Smooth muscle cell (in vitro differentiated cells): ENCODE data around the gene LSAMP. TPM values are rescaled to one million over a fixed set of nuclear protein-coding genes. Genes with fewer than 3 reads are reported as not detected.

ENCODE experiments used
- DNase-seq: peaks from one replicate; lab custom pipeline; 2025; ENCODE audit not compliant: unreplicated experiment; lab: John Stamatoyannopoulos, UW
- H2AFZ ChIP-seq: fragments of 200-600 bp; sonication (generic); 2 replicates; pipeline ENCODE4 v1.6.0; 2016; ENCODE audit warnings: antibody characterized with exemption, low read depth, mild to moderate bottlenecking
- H3F3A ChIP-seq: fragments of 200-600 bp; sonication (generic); 2 replicates; pipeline ENCODE4 v1.6.0; 2017; ENCODE audit warnings: antibody characterized with exemption, low read depth
- H3K27ac ChIP-seq: fragments of 200-600 bp; sonication (generic); 2 replicates; pipeline ENCODE4 v1.5.1; 2016; ENCODE audit warnings: low read depth, mild to moderate bottlenecking
- H3K27me3 ChIP-seq: fragments of 200-600 bp; sonication (generic); 2 replicates; pipeline ENCODE4 v1.6.1; 2016; ENCODE audit warnings: low read depth, mild to moderate bottlenecking
- H3K36me3 ChIP-seq: fragments of 200-600 bp; sonication (generic); 2 replicates; pipeline ENCODE4 v1.5.1; 2016; ENCODE audit warnings: low read depth
- H3K4me1 ChIP-seq: fragments of 200-600 bp; sonication (generic); 2 replicates; pipeline ENCODE4 v1.5.1; 2016; ENCODE audit warnings: low read depth
- H3K4me2 ChIP-seq: fragments of 200-600 bp; sonication (generic); 2 replicates; pipeline ENCODE4 v1.6.0; 2016; ENCODE audit warnings: mild to moderate bottlenecking
- H3K4me3 ChIP-seq: fragments of 200-600 bp; sonication (generic); 2 replicates; pipeline ENCODE4 v1.5.1; 2016; ENCODE audit warnings: mild to moderate bottlenecking
- H3K79me2 ChIP-seq: fragments of 200-600 bp; sonication (generic); 2 replicates; pipeline ENCODE4 v1.6.0; 2016; ENCODE audit warnings: low read depth, mild to moderate bottlenecking
- H3K9ac ChIP-seq: fragments of 200-600 bp; sonication (generic); 2 replicates; pipeline ENCODE4 v1.6.0; 2016; ENCODE audit warnings: low read depth
- H3K9me3 ChIP-seq: fragments of 200-600 bp; sonication (generic); replicated peaks from 2 replicates; pipeline ENCODE4 v1.5.1; 2016; ENCODE audit warnings: low read depth
- H4K20me1 ChIP-seq: fragments of 200-600 bp; sonication (generic); 2 replicates; pipeline ENCODE4 v1.6.0; 2016; ENCODE audit warnings: low read depth
- WGBS: methylation state at CpG from one replicate; pipeline ENCODE4 v1.1.7; 2016; ENCODE audit warnings: low lambda C conversion rate; 5-methylcytosine and 5-hydroxymethylcytosine counted together
- polyA plus RNA-seq: library from polyadenylated mRNA; unstranded; fragments of >200 nt; fragmentation: Nextera tagmentation; extraction: Ambion mirVana; gene quantifications from 2 replicates; pipeline ENCODE4 v1.2.1, GENCODE V29; 2016
- total RNA-seq: library from RNA; depleted of rRNA; stranded (reverse); fragments of >200 nt; gene quantifications from 2 replicates; pipeline ENCODE4 v1.2.3, GENCODE V29; 2014
- TF ChIP-seq, protein P1 (sequence below): fragments of 200-600 bp; sonication (generic); IDR thresholded peaks from 2 replicates; pipeline ENCODE4 v1.5.1; 2017; ENCODE audit warnings: borderline replicate concordance, mild to moderate bottlenecking, antibody characterized with exemption; ENCODE audit not compliant: insufficient read depth, poor library complexity, severe bottlenecking

The LSAMP gene
- total and polyA plus RNA-seq, 2 experiments from 2014 or later, result 11.2 to 13.6 TPM

DNA sequence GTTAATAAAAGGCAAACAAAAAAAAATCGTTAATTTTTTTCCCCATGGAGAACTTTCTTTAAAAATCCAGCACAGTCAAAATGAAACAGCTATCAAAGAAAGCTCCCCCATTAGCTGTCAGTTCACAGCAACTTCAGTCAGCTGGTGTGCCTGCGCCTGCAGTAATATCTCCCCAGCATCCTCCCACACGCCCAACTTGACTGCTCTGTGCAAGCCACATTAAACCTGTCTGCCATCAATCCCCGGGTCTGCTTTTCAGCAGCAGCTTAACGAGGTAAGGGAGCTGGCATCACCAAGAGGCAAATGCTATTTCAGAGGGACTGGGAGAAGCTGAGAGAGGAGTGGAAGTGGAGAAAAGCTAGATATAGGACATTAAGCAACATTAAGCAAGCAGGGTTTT lies 484.5 kb downstream of the LSAMP start:
- Histone ChIP-seq H3K36me3 (no peaks in the 10 kb centered on the region), H4K20me1 (no peaks in the 10 kb centered on the region), H3K4me3 (no peak overlapping the region), H3K27me3 (no peaks in the 10 kb centered on the region), H2AFZ (no peak overlapping the region), H3K4me2 (no peak overlapping the region), H3K27ac (no peak overlapping the region), H3K79me2 (no peaks in the 10 kb centered on the region), H3K9ac (no peak overlapping the region), H3K9me3 (no peaks in the 10 kb centered on the region), H3F3A (no peaks in the 10 kb centered on the region), H3K4me1 (no peaks in the 10 kb centered on the region)
- 39% methylated on average over 5 of the region's 5 CpGs for WGBS
- TF ChIP-seq, protein P1, sequence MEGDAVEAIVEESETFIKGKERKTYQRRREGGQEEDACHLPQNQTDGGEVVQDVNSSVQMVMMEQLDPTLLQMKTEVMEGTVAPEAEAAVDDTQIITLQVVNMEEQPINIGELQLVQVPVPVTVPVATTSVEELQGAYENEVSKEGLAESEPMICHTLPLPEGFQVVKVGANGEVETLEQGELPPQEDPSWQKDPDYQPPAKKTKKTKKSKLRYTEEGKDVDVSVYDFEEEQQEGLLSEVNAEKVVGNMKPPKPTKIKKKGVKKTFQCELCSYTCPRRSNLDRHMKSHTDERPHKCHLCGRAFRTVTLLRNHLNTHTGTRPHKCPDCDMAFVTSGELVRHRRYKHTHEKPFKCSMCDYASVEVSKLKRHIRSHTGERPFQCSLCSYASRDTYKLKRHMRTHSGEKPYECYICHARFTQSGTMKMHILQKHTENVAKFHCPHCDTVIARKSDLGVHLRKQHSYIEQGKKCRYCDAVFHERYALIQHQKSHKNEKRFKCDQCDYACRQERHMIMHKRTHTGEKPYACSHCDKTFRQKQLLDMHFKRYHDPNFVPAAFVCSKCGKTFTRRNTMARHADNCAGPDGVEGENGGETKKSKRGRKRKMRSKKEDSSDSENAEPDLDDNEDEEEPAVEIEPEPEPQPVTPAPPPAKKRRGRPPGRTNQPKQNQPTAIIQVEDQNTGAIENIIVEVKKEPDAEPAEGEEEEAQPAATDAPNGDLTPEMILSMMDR, result no peak
- DNase-seq, result no peak

DNA sequence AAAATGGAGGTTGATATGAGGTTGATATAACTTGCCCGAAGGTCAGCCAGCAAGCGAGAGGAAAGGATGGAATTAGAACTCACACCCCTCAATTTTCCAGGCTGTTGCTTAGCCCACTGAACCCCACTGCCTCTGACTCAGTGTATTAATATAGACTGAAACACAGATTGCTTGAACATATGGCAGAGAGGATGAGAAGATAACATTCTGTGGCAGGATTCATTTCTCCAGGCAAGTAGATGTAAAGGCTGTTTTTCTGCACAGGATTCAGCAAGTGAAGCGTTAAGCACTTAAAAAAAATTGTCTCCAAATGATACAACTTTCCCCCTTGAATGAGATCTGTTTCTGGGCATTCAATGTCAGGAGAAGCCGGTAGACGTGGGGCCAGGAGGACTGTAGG lies 486.8 kb downstream of the LSAMP start:
- no peak overlapping the region for H3K9ac ChIP-seq
- no peaks in the 10 kb centered on the region for H3K36me3 ChIP-seq
- no peak for DNase-seq
- no peak overlapping the region for H3K27ac ChIP-seq
- H3K79me2 ChIP-seq, result no peaks in the 10 kb centered on the region
- TF ChIP-seq, protein P1, result no peak
- no peaks in the 10 kb centered on the region for H3K4me1 ChIP-seq
- WGBS, result 83% methylated on average over 5 of the region's 5 CpGs
- no peaks in the 10 kb centered on the region for H3F3A ChIP-seq
- H3K27me3 ChIP-seq, result no peaks in the 10 kb centered on the region
- no peaks in the 10 kb centered on the region for H4K20me1 ChIP-seq
- no peak overlapping the region for H3K4me2 ChIP-seq
- no peak overlapping the region for H2AFZ ChIP-seq
- H3K9me3 ChIP-seq, result no peaks in the 10 kb centered on the region
- H3K4me3 ChIP-seq, result no peak overlapping the region

- Histone ChIP-seq H3K27ac (no peak overlapping the region), H3K9me3 (no peaks in the 10 kb centered on the region), H3K9ac (no peak overlapping the region), H3K4me1 (no peaks in the 10 kb centered on the region), H4K20me1 (no peaks in the 10 kb centered on the region), H3K79me2 (no peaks in the 10 kb centered on the region), H3K36me3 (no peaks in the 10 kb centered on the region), H3K27me3 (no peaks in the 10 kb centered on the region), H2AFZ (no peak overlapping the region), H3F3A (no peaks in the 10 kb centered on the region), H3K4me3 (no peak overlapping the region), H3K4me2 (no peak overlapping the region)
- DNase-seq, result no peak
- TF ChIP-seq, protein P1, result no peak
- 86% methylated on average over 2 of the region's 2 CpGs for WGBS
These were observed 498.0 kb downstream of the LSAMP start for GRCh38 chr3:115947325-115947724.

- H3K4me3 ChIP-seq, result no peak overlapping the region
- H3K27me3 ChIP-seq, result no peaks in the 10 kb centered on the region
- H4K20me1 ChIP-seq, result no peaks in the 10 kb centered on the region
- no peak overlapping the region for H3K27ac ChIP-seq
- H3K4me2 ChIP-seq, result no peak overlapping the region
- H2AFZ ChIP-seq, result no peak overlapping the region
- H3K9ac ChIP-seq, result no peak overlapping the region
- DNase-seq, result no peak
- H3K9me3 ChIP-seq, result no peaks in the 10 kb centered on the region
- no peaks in the 10 kb centered on the region for H3K79me2 ChIP-seq
- 84% methylated on average over 3 of the region's 3 CpGs for WGBS
- H3F3A ChIP-seq, result no peaks in the 10 kb centered on the region
- H3K36me3 ChIP-seq, result no peaks in the 10 kb centered on the region
- H3K4me1 ChIP-seq, result no peaks in the 10 kb centered on the region
- TF ChIP-seq, protein P1, result no peak
These were observed 501.7 kb downstream of the LSAMP start for GRCh38 chr3:115943579-115943978.
